Caco-2 (cell line): ENCODE measurements around the gene MAP3K6. TPM values are rescaled to one million over a fixed set of nuclear protein-coding genes. Genes with fewer than 3 reads are reported as not detected.

ENCODE experiments used
- BruUV-seq: library from RNA; stranded (reverse); fragments of 400-500 nt; replicated peaks from 2 replicates; lab custom pipeline; 2021; lab: Mats Ljungman, UMichigan
- CTCF ChIA-PET: fragments of 300-600 bp; sonication (Branson Sonifier 250); formaldehyde crosslinking; loops from one replicate; lab custom pipeline; 2022; ENCODE audit warnings: antibody characterized with exemption; lab: Charles Lee
- POLR2A ChIA-PET: fragments of 300-600 bp; sonication (Branson Sonifier 250); formaldehyde crosslinking; loops from one replicate; lab custom pipeline; 2022; ENCODE audit warnings: antibody characterized with exemption; lab: Charles Lee
- DNase-seq, 2 experiments: peaks; one replicate each; pipeline versions ENCODE4 v3.0.0 to v3.0.0-alpha.2; 2020 to 2022
- H3K27me3 ChIP-seq: replicated peaks from 2 replicates; pipeline ENCODE4 v1.6.0; 2011; ENCODE audit warnings: low read length; ENCODE audit not compliant: control insufficient read depth, insufficient read depth
- H3K36me3 ChIP-seq: 2 replicates; pipeline ENCODE4 v1.5.1; 2011; ENCODE audit warnings: low read length; ENCODE audit not compliant: control insufficient read depth, insufficient read depth
- H3K4me1 ChIP-seq: fragments of 250-450 bp; sonication (Bioruptor Pico); 2 replicates; pipeline ENCODE4 v1.5.1; 2020; ENCODE audit warnings: mild to moderate bottlenecking
- H3K4me3 ChIP-seq: 2 replicates; pipeline ENCODE4 v1.5.1; 2011; ENCODE audit warnings: low read depth, mild to moderate bottlenecking, control low read depth, low read length
- H3K9me3 ChIP-seq: fragments of 250-450 bp; sonication (Bioruptor Pico); 2 replicates; pipeline ENCODE4 v1.5.1; 2020; ENCODE audit warnings: mild to moderate bottlenecking, moderate library complexity
- H3K27ac Mint-ChIP-seq: one replicate; pipeline ENCODE4 v1.8.0; 2022; ENCODE audit warnings: mixed read lengths; ENCODE audit not compliant: unreplicated experiment
- H3K27me3 Mint-ChIP-seq: one replicate; pipeline ENCODE4 v1.8.0; 2022; ENCODE audit warnings: mixed read lengths; ENCODE audit not compliant: insufficient read depth, unreplicated experiment
- H3K36me3 Mint-ChIP-seq: one replicate; pipeline ENCODE4 v1.8.0; 2022; ENCODE audit warnings: mild to moderate bottlenecking, mixed read lengths; ENCODE audit not compliant: insufficient read depth, unreplicated experiment
- H3K4me1 Mint-ChIP-seq: one replicate; pipeline ENCODE4 v1.8.0; 2022; ENCODE audit warnings: low read depth, mixed read lengths; ENCODE audit not compliant: unreplicated experiment
- H3K4me3 Mint-ChIP-seq: one replicate; pipeline ENCODE4 v1.8.0; 2022; ENCODE audit warnings: mild to moderate bottlenecking, moderate library complexity, mixed read lengths; ENCODE audit not compliant: unreplicated experiment
- H3K9me3 Mint-ChIP-seq: one replicate; pipeline ENCODE4 v1.8.0; 2022; ENCODE audit warnings: mixed read lengths; ENCODE audit not compliant: unreplicated experiment
- CTCF ChIP-seq, 2 experiments: fragments of 200-600 bp in 1 of 2; IDR thresholded peaks; 1 replicate in 1 of 2; 2 replicates in 1 of 2; pipeline versions ENCODE4 v1.5.1 to v1.8.0; 2011 to 2022; ENCODE audit warnings: antibody characterized with exemption in 1 of 2, control low read depth in 1 of 2, inconsistent platforms in 1 of 2, low read depth in 1 of 2, low read length in 1 of 2, mild to moderate bottlenecking in 1 of 2, moderate library complexity in 1 of 2; ENCODE audit not compliant: insufficient read depth in 1 of 2, severe bottlenecking in 1 of 2, unreplicated experiment in 1 of 2
- intact Hi-C: fragments of 100-400 bp; cut with micrococcal nuclease; formaldehyde crosslinking; loops from one replicate; pipeline ENCODE4 v1.10.0; 2022; ENCODE audit not compliant: unreplicated experiment
- total RNA-seq: library from RNA; stranded (reverse); gene quantifications from 2 replicates; pipeline ENCODE4 v1.2.3, GENCODE V29; 2022

Gene MAP3K6
- total RNA-seq, 1 experiment from 2014 or later, result 11.7 TPM

GRCh38 chr1:27395441-27396195, 28.9 kb upstream of the MAP3K6 start:
- H3K4me1 ChIP-seq, result peaks cover 8% of the 10 kb centered on the region; the same call in 1 of the 2 replicates
- no peak overlapping the region for H3K4me3 Mint-ChIP-seq
- no TSS peak for BruUV-seq
- peak; percentile 68 to 78 for DNase-seq
- H3K27me3 Mint-ChIP-seq, result no peaks in the 10 kb centered on the region
- H3K36me3 Mint-ChIP-seq, result peaks cover 21% of the 10 kb centered on the region
- TF ChIP-seq CTCF (IDR thresholded peaks at IDR 0.05; ENCODE audit: insufficient read depth in 1 of 2, low read depth in 1 of 2, low read length in 1 of 2, severe bottlenecking in 1 of 2, unreplicated experiment in 1 of 2), result peak; percentile 90 to 91
- intact Hi-C loops, result no loop called here
- H3K9me3 Mint-ChIP-seq, result no peaks in the 10 kb centered on the region
- H3K4me3 ChIP-seq, result no peak overlapping the region
- H3K27me3 ChIP-seq, result no peaks in the 10 kb centered on the region
- H3K36me3 ChIP-seq, result no peaks in the 10 kb centered on the region
- H3K27ac Mint-ChIP-seq, result no peak overlapping the region
- H3K9me3 ChIP-seq, result no peaks in the 10 kb centered on the region
- ChIA-PET CTCF (interaction anchor here (1.0 to 1.8 kb wide), 10 partner anchors 21 to 267 kb away, joined by 3 to 18 read pairs (median 6); partner anchors contain the start of gene MAP3K6), POLR2A (no interaction called here)
- H3K4me1 Mint-ChIP-seq, result peaks cover 13% of the 10 kb centered on the region

- no peaks in the 10 kb centered on the region for H3K9me3 ChIP-seq
- H3K9me3 Mint-ChIP-seq, result no peaks in the 10 kb centered on the region
- H3K27ac Mint-ChIP-seq, result no peak overlapping the region
- intact Hi-C loops, result loop anchor here (5.0 kb wide), 1 partner anchor 267 kb away; no protein-coding TSS in a partner anchor
- no peaks in the 10 kb centered on the region for H3K27me3 ChIP-seq
- peaks cover 8% of the 10 kb centered on the region; the same call in 1 of the 2 replicates for H3K4me1 ChIP-seq
- H3K4me1 Mint-ChIP-seq, result peaks cover 13% of the 10 kb centered on the region
- ChIA-PET POLR2A (no interaction called here), CTCF (interaction anchor here (0.6 to 1.8 kb wide), 12 partner anchors 14 to 585 kb away, joined by 3 to 18 read pairs (median 4); partner anchors contain the start of gene MAP3K6)
- peaks cover 15% of the 10 kb centered on the region for H3K36me3 Mint-ChIP-seq
- TSS peak; percentile 67 for BruUV-seq
- H3K36me3 ChIP-seq, result no peaks in the 10 kb centered on the region
- no peaks in the 10 kb centered on the region for H3K27me3 Mint-ChIP-seq
- H3K4me3 Mint-ChIP-seq, result no peak overlapping the region
- TF ChIP-seq CTCF (IDR thresholded peaks at IDR 0.05; ENCODE audit: insufficient read depth in 1 of 2, low read depth in 1 of 2, low read length in 1 of 2, severe bottlenecking in 1 of 2, unreplicated experiment in 1 of 2), result no peak
- DNase-seq, result no peak
- H3K4me3 ChIP-seq, result no peak overlapping the region
These were observed 28.2 kb upstream of the MAP3K6 start for GRCh38 chr1:27394925-27395324.

- Mint-ChIP-seq H3K27ac (no peak overlapping the region), H3K27me3 (no peaks in the 10 kb centered on the region), H3K4me1 (peaks cover 13% of the 10 kb centered on the region), H3K4me3 (no peak overlapping the region), H3K9me3 (no peaks in the 10 kb centered on the region), H3K36me3 (peaks cover 8% of the 10 kb centered on the region)
- no TSS peak for BruUV-seq
- TF ChIP-seq CTCF (IDR thresholded peaks at IDR 0.05; ENCODE audit: insufficient read depth in 1 of 2, low read depth in 1 of 2, low read length in 1 of 2, severe bottlenecking in 1 of 2, unreplicated experiment in 1 of 2), result no peak
- H3K36me3 ChIP-seq, result no peaks in the 10 kb centered on the region
- peaks cover 8% of the 10 kb centered on the region; the same call in 1 of the 2 replicates for H3K4me1 ChIP-seq
- ChIA-PET CTCF (interaction anchor here (0.6 to 1.8 kb wide), 6 partner anchors 22 to 584 kb away, joined by 3 to 18 read pairs (median 6); partner anchors contain the start of gene MAP3K6), POLR2A (no interaction called here)
- no peaks in the 10 kb centered on the region for H3K9me3 ChIP-seq
- intact Hi-C loops, result loop anchor here (5.0 kb wide), 1 partner anchor 268 kb away; no protein-coding TSS in a partner anchor
- no peak for DNase-seq
- no peak overlapping the region for H3K4me3 ChIP-seq
- H3K27me3 ChIP-seq, result no peaks in the 10 kb centered on the region
These were observed 27.5 kb upstream of the MAP3K6 start for GRCh38 chr1:27394282-27394658.
